ENCODE data around the gene NKD1. TPM values are rescaled to one million over a fixed set of nuclear protein-coding genes. Genes with fewer than 3 reads are reported as not detected.

Gene NKD1
- total RNA-seq (2022; extraction: Qiagen RNA extraction), result 0.25 to 0.37 TPM (median 0.29 TPM) in 5 replicates

GRCh38 chr16:50548125-50548908, at the start of gene NKD1:
TSS of gene NKD1 (plus strand) at chr16:50548396. CDS start at chr16:50548554, 158 bp downstream.

GRCh38 chr16:50681021-50681885, 133.1 kb downstream of the NKD1 start, which contains the start of gene SNX20:
TSS of gene SNX20 (minus strand) at chr16:50681312. CDS start at chr16:50677526, 3,786 bp downstream.

GRCh38 chr16:50692999-50693781, 145.0 kb downstream of the NKD1 start, which contains the start of gene NOD2:
TSS of gene NOD2 (plus strand) at chr16:50693606. CDS start at chr16:50699496, 5,890 bp downstream.

Other genes starting within 250 kb of the NKD1 start
- gene BRD7, start 179.4 kb upstream of the NKD1 start, total RNA-seq (2022; extraction: Qiagen RNA extraction), result 51.1 to 70.3 TPM (median 59.3 TPM) in 5 replicates
- gene SNX20, start 132.9 kb downstream of the NKD1 start, total RNA-seq (2022; extraction: Qiagen RNA extraction), result not detected in 5 replicates
- gene NOD2, start 145.2 kb downstream of the NKD1 start, total RNA-seq (2022; extraction: Qiagen RNA extraction), result 0.11 TPM in 1 of 5 replicates, not detected in the others
- 13.0 to 17.3 TPM (median 13.4 TPM) in 5 replicates for gene CYLD, start 193.7 kb downstream of the NKD1 start, total RNA-seq (2022; extraction: Qiagen RNA extraction)